HFFc6 (cell line): ENCODE data around the gene CYP46A1. TPM values are rescaled to one million over a fixed set of nuclear protein-coding genes. Genes with fewer than 3 reads are reported as not detected.

Experiments
- DNase-seq: peaks from one replicate; pipeline ENCODE4 v3.0.0-alpha.2; 2018
- H3K27ac Mint-ChIP-seq: 2 replicates; pipeline ENCODE4 v1.8.0; 2020; ENCODE audit warnings: mild to moderate bottlenecking, mixed read lengths
- H3K27me3 Mint-ChIP-seq: 2 replicates; pipeline ENCODE4 v1.8.0; 2021; ENCODE audit warnings: mild to moderate bottlenecking, moderate library complexity, mixed read lengths; ENCODE audit not compliant: insufficient read depth
- H3K36me3 Mint-ChIP-seq: 2 replicates; pipeline ENCODE4 v1.8.0; 2021; ENCODE audit warnings: low read depth, mixed read lengths
- H3K4me1 Mint-ChIP-seq: 2 replicates; pipeline ENCODE4 v1.8.0; 2020; ENCODE audit warnings: low read depth, mixed read lengths
- H3K4me3 Mint-ChIP-seq: 2 replicates; pipeline ENCODE4 v1.8.0; 2020; ENCODE audit warnings: mild to moderate bottlenecking, moderate library complexity, mixed read lengths
- H3K9me3 Mint-ChIP-seq: 2 replicates; pipeline ENCODE4 v1.8.0; 2020; ENCODE audit warnings: mild to moderate bottlenecking, mixed read lengths
- CTCF ChIP-seq: fragments of 200-600 bp; sonication (generic); IDR thresholded peaks from 2 replicates; pipeline ENCODE4 v1.5.0; 2021; ENCODE audit warnings: antibody characterized with exemption, mild to moderate bottlenecking
- total RNA-seq, 6 experiments: library from RNA; stranded (reverse); fragmentation: NEBNext Ultra II Directional; extraction: Animal tissue kit (Norgen Biotek cat#: 25700); gene quantifications; 2 replicates in 1 of 6; 3 replicates in 5 of 6; pipeline ENCODE4 v1.2.3, GENCODE V29; 2021

Gene CYP46A1
- total RNA-seq, 6 experiments from 2014 or later = 0.28 to 0.62 (median 0.49) TPM

GRCh38 chr14:99672506-99673304 lies 11.4 kb upstream of the CYP46A1 start:
- H3K4me1 Mint-ChIP-seq = peaks cover 43% of the 10 kb centered on the region

GRCh38 chr14:99673305-99674063 lies 10.6 kb upstream of the CYP46A1 start:
- H3K27me3 Mint-ChIP-seq = peaks cover 4% of the 10 kb centered on the region; the same call in 1 of the 2 replicates
- no peak for DNase-seq
- peaks cover 4% of the 10 kb centered on the region; the same call in 1 of the 2 replicates for H3K36me3 Mint-ChIP-seq
- TF ChIP-seq CTCF = no peak
- no peak overlapping the region for H3K4me3 Mint-ChIP-seq
- H3K4me1 Mint-ChIP-seq = peaks cover 43% of the 10 kb centered on the region
- H3K27ac Mint-ChIP-seq = no peak overlapping the region; the same call in 1 of the 2 replicates
- H3K9me3 Mint-ChIP-seq = peaks cover 12% of the 10 kb centered on the region

More at GRCh38 chr14:99672506-99673304, 11.4 kb upstream of the CYP46A1 start:
- Mint-ChIP-seq H3K36me3 (no peaks in the 10 kb centered on the region), H3K27ac (peak overlapping the region; percentile 84; the same call in 1 of the 2 replicates), H3K4me3 (no peak overlapping the region), H3K27me3 (peaks cover 3% of the 10 kb centered on the region; the same call in 1 of the 2 replicates), H3K9me3 (peaks cover 4% of the 10 kb centered on the region; the same call in 1 of the 2 replicates)
- no peak for DNase-seq
- no peak for TF ChIP-seq CTCF

GRCh38 chr14:99674064-99674650 lies 9.9 kb upstream of the CYP46A1 start:
- Mint-ChIP-seq H3K4me3 (no peak overlapping the region), H3K27me3 (peaks cover 3% of the 10 kb centered on the region; the same call in 1 of the 2 replicates), H3K27ac (no peak overlapping the region), H3K36me3 (peaks cover 10% of the 10 kb centered on the region; the same call in 1 of the 2 replicates), H3K4me1 (peaks cover 43% of the 10 kb centered on the region), H3K9me3 (peaks cover 19% of the 10 kb centered on the region)
- no peak for TF ChIP-seq CTCF
- no peak for DNase-seq

GRCh38 chr14:99674776-99675381 lies 9.2 kb upstream of the CYP46A1 start:
- peaks cover 12% of the 10 kb centered on the region; the same call in 1 of the 2 replicates for H3K36me3 Mint-ChIP-seq
- H3K27me3 Mint-ChIP-seq = peaks cover 3% of the 10 kb centered on the region; the same call in 1 of the 2 replicates
- H3K27ac Mint-ChIP-seq = no peak overlapping the region
- no peak for TF ChIP-seq CTCF
- H3K4me1 Mint-ChIP-seq = peaks cover 43% of the 10 kb centered on the region
- peaks cover 20% of the 10 kb centered on the region for H3K9me3 Mint-ChIP-seq
- H3K4me3 Mint-ChIP-seq = no peak overlapping the region
- DNase-seq = no peak

- Mint-ChIP-seq H3K4me3 (no peak overlapping the region), H3K4me1 (peaks cover 41% of the 10 kb centered on the region), H3K27me3 (peaks cover 3% of the 10 kb centered on the region; the same call in 1 of the 2 replicates), H3K27ac (no peak overlapping the region), H3K9me3 (peaks cover 20% of the 10 kb centered on the region), H3K36me3 (peaks cover 12% of the 10 kb centered on the region; the same call in 1 of the 2 replicates)
- no peak for TF ChIP-seq CTCF
- DNase-seq = no peak
These were observed 8.7 kb upstream of the CYP46A1 start for GRCh38 chr14:99675382-99675835.
